Stimulated activated effector memory CD8-positive, alpha-beta T cell treated with anti-CD3 and anti-CD28 coated beads, Interleukin-12 subunit alpha, Interleukin-12 subunit beta, amount 100 ng/mL, for 72 hours (primary cell): ENCODE data around the gene ANO1.
A peak's percentile ranks its signal among the peaks of the same experiment; 100 is the strongest.
"Not testable (repeated sequence)": the region's sequence is repeated elsewhere in the genome, so short reads cannot be mapped to it uniquely, and the experiment has no call there.

ENCODE experiments used
- ATAC-seq: fragments of 150-1000 bp; cut with Tn5 transposase; 2 replicates; pipeline ENCODE4 v1.10.0; 2021
- DNase-seq, 2 donors: peaks; one replicate each; pipeline ENCODE4 v3.0.0; 2021 to 2022; ENCODE audit warnings: low spot score in 2 of 2
- H3K27ac Mint-ChIP-seq: one replicate; pipeline ENCODE4 v1.8.0; 2022; ENCODE audit warnings: mild to moderate bottlenecking, mixed read lengths
- H3K36me3 Mint-ChIP-seq: one replicate; pipeline ENCODE4 v1.8.0; 2022; ENCODE audit warnings: mild to moderate bottlenecking, mixed read lengths
- H3K4me1 Mint-ChIP-seq: one replicate; pipeline ENCODE4 v1.8.0; 2022; ENCODE audit warnings: mixed read lengths
- H3K4me3 Mint-ChIP-seq: one replicate; pipeline ENCODE4 v1.8.0; 2022; ENCODE audit warnings: mild to moderate bottlenecking, mixed read lengths
- H3K9me3 Mint-ChIP-seq: one replicate; pipeline ENCODE4 v1.8.0; 2022; ENCODE audit warnings: mixed read lengths

Gene ANO1

GRCh38 chr11:70078095-70078780 lies at the start of gene ANO1:
Gene ANO1 (plus strand): TSS chr11:70078317. CDS start chr11:70078607, 290 bp downstream.
- no peak for ATAC-seq
- H3K9me3 Mint-ChIP-seq, result no peaks in the 10 kb centered on the region
- no peak within 1 kb of the TSS for H3K4me3 Mint-ChIP-seq
- no peaks in the 10 kb centered on the region for H3K36me3 Mint-ChIP-seq
- H3K27ac Mint-ChIP-seq, result no peak within 1 kb of the TSS
- no peak for DNase-seq
- peaks cover 9% of the 10 kb centered on the region for H3K4me1 Mint-ChIP-seq

GRCh38 chr11:70029115-70029860 lies 48.8 kb upstream of the ANO1 start:
- no peak overlapping the region for H3K27ac Mint-ChIP-seq
- H3K4me1 Mint-ChIP-seq, result no peaks in the 10 kb centered on the region
- H3K9me3 Mint-ChIP-seq, result no peaks in the 10 kb centered on the region
- no peak for ATAC-seq
- H3K36me3 Mint-ChIP-seq, result no peaks in the 10 kb centered on the region
- no peak overlapping the region for H3K4me3 Mint-ChIP-seq
- DNase-seq, result no peak

GRCh38 chr11:70029861-70030380 lies 48.2 kb upstream of the ANO1 start:
- Mint-ChIP-seq H3K27ac (no peak overlapping the region), H3K4me3 (no peak overlapping the region), H3K9me3 (no peaks in the 10 kb centered on the region), H3K36me3 (no peaks in the 10 kb centered on the region), H3K4me1 (no peaks in the 10 kb centered on the region)
- DNase-seq, result no peak
- no peak for ATAC-seq

- H3K36me3 Mint-ChIP-seq, result no peaks in the 10 kb centered on the region
- H3K4me3 Mint-ChIP-seq, result no peak overlapping the region
- no peak overlapping the region for H3K27ac Mint-ChIP-seq
- ATAC-seq (no peak), DNase-seq (no peak)
- H3K9me3 Mint-ChIP-seq, result no peaks in the 10 kb centered on the region
- no peaks in the 10 kb centered on the region for H3K4me1 Mint-ChIP-seq
Measured at GRCh38 chr11:70030412-70030811, 47.7 kb upstream of the ANO1 start.

- Mint-ChIP-seq H3K4me3 (no peak overlapping the region), H3K36me3 (no peaks in the 10 kb centered on the region), H3K4me1 (no peaks in the 10 kb centered on the region), H3K27ac (no peak overlapping the region), H3K9me3 (peaks cover 3% of the 10 kb centered on the region)
- DNase-seq (peak in 1 of 2 donors; percentile 20), ATAC-seq (no peak)
Measured at GRCh38 chr11:70031631-70032469, 46.3 kb upstream of the ANO1 start.

- ATAC-seq, result no peak
- Mint-ChIP-seq H3K4me3 (no peak overlapping the region), H3K27ac (no peak overlapping the region), H3K36me3 (no peaks in the 10 kb centered on the region), H3K9me3 (peaks cover 7% of the 10 kb centered on the region), H3K4me1 (no peaks in the 10 kb centered on the region)
- DNase-seq, result peak in 1 of 2 donors; percentile 15
Measured at GRCh38 chr11:70032470-70032795, 45.7 kb upstream of the ANO1 start.

- H3K9me3 Mint-ChIP-seq, result peaks cover 7% of the 10 kb centered on the region
- DNase-seq (peak in 1 of 2 donors; percentile 33), ATAC-seq (no peak)
- no peaks in the 10 kb centered on the region for H3K36me3 Mint-ChIP-seq
- no peak overlapping the region for H3K4me3 Mint-ChIP-seq
- H3K27ac Mint-ChIP-seq, result no peak overlapping the region
- H3K4me1 Mint-ChIP-seq, result no peaks in the 10 kb centered on the region
Measured at GRCh38 chr11:70032943-70033710, 45.0 kb upstream of the ANO1 start.

GRCh38 chr11:70033711-70034070 lies 44.4 kb upstream of the ANO1 start:
- peaks cover 11% of the 10 kb centered on the region for H3K9me3 Mint-ChIP-seq
- H3K27ac Mint-ChIP-seq, result no peak overlapping the region
- DNase-seq (peak in 1 of 2 donors; percentile 13), ATAC-seq (no peak)
- no peaks in the 10 kb centered on the region for H3K36me3 Mint-ChIP-seq
- H3K4me3 Mint-ChIP-seq, result no peak overlapping the region
- no peaks in the 10 kb centered on the region for H3K4me1 Mint-ChIP-seq

GRCh38 chr11:70034740-70035365 lies 43.3 kb upstream of the ANO1 start:
- H3K9me3 Mint-ChIP-seq, result peaks cover 12% of the 10 kb centered on the region
- H3K27ac Mint-ChIP-seq, result no peak overlapping the region
- DNase-seq (peak in 1 of 2 donors; percentile 29), ATAC-seq (no peak)
- no peaks in the 10 kb centered on the region for H3K4me1 Mint-ChIP-seq
- no peaks in the 10 kb centered on the region for H3K36me3 Mint-ChIP-seq
- H3K4me3 Mint-ChIP-seq, result no peak overlapping the region

- H3K9me3 Mint-ChIP-seq, result peaks cover 12% of the 10 kb centered on the region
- H3K36me3 Mint-ChIP-seq, ATAC-seq, H3K27ac Mint-ChIP-seq, H3K4me3 Mint-ChIP-seq, H3K4me1 Mint-ChIP-seq: not testable (repeated sequence)
- peak in 1 of 2 donors; percentile 15 for DNase-seq
Measured at GRCh38 chr11:70035665-70036064, 42.5 kb upstream of the ANO1 start.

GRCh38 chr11:70036971-70037882 lies 40.9 kb upstream of the ANO1 start:
- peak in 1 of 2 donors; percentile 10 for DNase-seq
- peaks cover 14% of the 10 kb centered on the region for H3K9me3 Mint-ChIP-seq
- ATAC-seq, result no peak
- no peak overlapping the region for H3K27ac Mint-ChIP-seq
- H3K4me3 Mint-ChIP-seq, result no peak overlapping the region
- no peaks in the 10 kb centered on the region for H3K36me3 Mint-ChIP-seq
- no peaks in the 10 kb centered on the region for H3K4me1 Mint-ChIP-seq

GRCh38 chr11:70038034-70038834 lies 39.9 kb upstream of the ANO1 start:
- H3K27ac Mint-ChIP-seq, result no peak overlapping the region
- no peak for ATAC-seq
- DNase-seq, result no peak
- H3K9me3 Mint-ChIP-seq, result peaks cover 20% of the 10 kb centered on the region
- H3K4me3 Mint-ChIP-seq, result no peak overlapping the region
- no peaks in the 10 kb centered on the region for H3K4me1 Mint-ChIP-seq
- no peaks in the 10 kb centered on the region for H3K36me3 Mint-ChIP-seq

- Mint-ChIP-seq H3K4me3 (no peak overlapping the region), H3K27ac (no peak overlapping the region), H3K9me3 (peaks cover 22% of the 10 kb centered on the region), H3K36me3 (no peaks in the 10 kb centered on the region), H3K4me1 (no peaks in the 10 kb centered on the region)
- ATAC-seq, result no peak
- no peak for DNase-seq
Measured at GRCh38 chr11:70040452-70040851, 37.7 kb upstream of the ANO1 start.
